Activated naive CD8-positive, alpha-beta T cell treated with anti-CD3 and anti-CD28 coated beads, Interleukin-2, amount 10 ng/mL, durations not matched to agents 7 days and 5 days (primary cell): ENCODE measurements around the gene DNASE1L2. TPM values are rescaled to one million over a fixed set of nuclear protein-coding genes. Genes with fewer than 3 reads are reported as not detected.

Experiments used
- ATAC-seq: fragments of 150-1000 bp; cut with Tn5 transposase; one replicate; pipeline ENCODE4 v1.10.0; 2021; ENCODE audit warnings: low read depth, moderate library complexity
- POLR2A ChIA-PET: fragments of 350-600 bp; sonication (Branson Sonifier 250); formaldehyde crosslinking; loops from one replicate; lab custom pipeline; 2021; ENCODE audit warnings: antibody characterized with exemption; lab: Charles Lee
- DNase-seq: peaks from one replicate; pipeline ENCODE4 v3.0.0; 2021
- H3K27ac Mint-ChIP-seq: one replicate; pipeline ENCODE4 v1.8.0; 2022; ENCODE audit warnings: mild to moderate bottlenecking, mixed read lengths
- H3K27me3 Mint-ChIP-seq: one replicate; pipeline ENCODE4 v1.8.0; 2022; ENCODE audit warnings: mild to moderate bottlenecking, moderate library complexity, mixed read lengths
- H3K36me3 Mint-ChIP-seq: one replicate; pipeline ENCODE4 v1.8.0; 2021; ENCODE audit warnings: mild to moderate bottlenecking, mixed read lengths
- H3K4me1 Mint-ChIP-seq: one replicate; pipeline ENCODE4 v1.8.0; 2021; ENCODE audit warnings: mixed read lengths
- H3K4me3 Mint-ChIP-seq: one replicate; pipeline ENCODE4 v1.8.0; 2022; ENCODE audit warnings: mild to moderate bottlenecking, moderate library complexity, mixed read lengths
- H3K9me3 Mint-ChIP-seq: one replicate; pipeline ENCODE4 v1.8.0; 2021; ENCODE audit warnings: mixed read lengths
- total RNA-seq, 2 experiments: library from RNA; stranded (reverse); gene quantifications; one replicate each; pipeline ENCODE4 v1.2.3, GENCODE V29; 2021

Gene DNASE1L2, protein sequence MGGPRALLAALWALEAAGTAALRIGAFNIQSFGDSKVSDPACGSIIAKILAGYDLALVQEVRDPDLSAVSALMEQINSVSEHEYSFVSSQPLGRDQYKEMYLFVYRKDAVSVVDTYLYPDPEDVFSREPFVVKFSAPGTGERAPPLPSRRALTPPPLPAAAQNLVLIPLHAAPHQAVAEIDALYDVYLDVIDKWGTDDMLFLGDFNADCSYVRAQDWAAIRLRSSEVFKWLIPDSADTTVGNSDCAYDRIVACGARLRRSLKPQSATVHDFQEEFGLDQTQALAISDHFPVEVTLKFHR
- total RNA-seq, result 1 to 10 TPM; 2.2 to 3.2 TPM

DNA sequence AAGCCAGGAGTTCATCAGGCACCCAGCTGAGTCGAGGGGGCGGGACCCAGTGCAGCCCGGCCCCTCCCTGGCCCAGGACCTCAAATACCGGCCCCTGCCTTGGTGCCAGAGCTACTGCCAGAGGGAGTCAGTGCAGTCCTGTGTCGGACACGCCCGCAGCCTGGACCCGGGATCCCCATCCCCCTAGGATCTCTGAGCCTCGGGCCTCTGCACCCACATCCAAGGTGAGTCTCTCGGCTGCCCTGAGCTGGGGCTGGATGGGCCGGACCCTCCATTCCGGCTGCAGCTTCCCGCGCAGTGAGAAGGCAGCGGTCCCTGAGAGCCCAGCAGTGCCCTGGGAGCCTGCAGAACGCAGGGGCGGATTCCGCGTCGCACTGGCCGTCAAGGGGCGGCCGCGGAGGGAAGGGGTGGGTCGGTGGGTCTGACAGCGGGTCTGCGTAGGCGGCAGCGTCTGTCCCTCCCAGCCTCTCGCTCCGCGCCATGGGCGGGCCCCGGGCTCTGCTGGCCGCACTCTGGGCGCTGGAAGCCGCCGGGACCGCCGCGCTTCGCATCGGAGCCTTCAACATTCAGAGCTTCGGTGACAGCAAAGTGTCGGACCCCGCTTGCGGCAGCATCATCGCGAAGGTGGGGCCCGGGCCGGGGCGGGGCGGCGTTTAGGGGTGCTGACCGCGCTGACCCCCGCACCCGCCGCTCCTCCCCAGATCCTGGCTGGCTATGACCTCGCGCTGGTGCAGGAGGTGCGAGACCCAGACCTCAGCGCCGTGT, at the start of gene DNASE1L2:
DNASE1L2 (plus strand) TSS at position 108 of the 765 bp plus-strand sequence; CDS start at position 481, 373 bp downstream.
- H3K4me3 Mint-ChIP-seq, result no peak within 1 kb of the TSS
- no peaks in the 10 kb centered on the region for H3K27me3 Mint-ChIP-seq
- H3K27ac Mint-ChIP-seq, result no peak within 1 kb of the TSS
- ATAC-seq, result no peak
- peaks cover 3% of the 10 kb centered on the region for H3K36me3 Mint-ChIP-seq
- no peak for DNase-seq
- H3K9me3 Mint-ChIP-seq, result no peaks in the 10 kb centered on the region
- POLR2A ChIA-PET, result interaction anchor here (0.8 to 0.9 kb wide), 3 partner anchors 13 to 81 kb away, joined by 3 read pairs; partner anchors contain the start of genes E4F1, ECI1 and TRAF7
- no peaks in the 10 kb centered on the region for H3K4me1 Mint-ChIP-seq

GRCh38 chr16:2186505-2186904, 49.7 kb upstream of the DNASE1L2 start:
- no peak for ATAC-seq

DNA sequence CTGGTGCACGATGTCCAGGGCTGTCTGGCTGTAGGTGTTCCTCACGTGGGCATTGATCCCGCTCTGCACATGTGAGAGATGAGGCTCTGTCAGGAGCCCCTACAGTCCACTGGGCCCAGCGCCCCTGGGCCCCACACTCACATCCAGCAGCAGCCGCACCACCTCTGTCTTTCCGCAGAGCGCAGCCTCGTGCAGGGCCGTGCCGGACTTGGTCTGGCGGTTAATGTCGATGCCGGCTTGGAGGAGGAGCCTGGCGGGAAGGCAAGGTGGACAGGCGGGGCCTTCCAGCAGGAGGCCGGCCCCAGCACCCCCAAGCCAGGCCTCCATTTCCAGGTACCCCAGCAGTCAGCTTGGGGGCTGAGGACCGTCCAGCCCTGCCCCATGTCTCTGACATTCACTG, 49.0 kb upstream of the DNASE1L2 start:
- DNase-seq (no peak), ATAC-seq (no peak)
- H3K4me1 Mint-ChIP-seq, result no peaks in the 10 kb centered on the region
- no peak overlapping the region for H3K4me3 Mint-ChIP-seq
- H3K9me3 Mint-ChIP-seq, result no peaks in the 10 kb centered on the region
- no peak overlapping the region for H3K27ac Mint-ChIP-seq
- H3K36me3 Mint-ChIP-seq, result no peaks in the 10 kb centered on the region
- peaks cover 3% of the 10 kb centered on the region for H3K27me3 Mint-ChIP-seq
- POLR2A ChIA-PET, result interaction anchor here (0.5 kb wide), 1 partner anchor 285 kb away, joined by 4 read pairs; no protein-coding TSS in a partner anchor

More at GRCh38 chr16:2186505-2186904, 49.7 kb upstream of the DNASE1L2 start:
- Mint-ChIP-seq H3K27me3 (peaks cover 3% of the 10 kb centered on the region), H3K9me3 (no peaks in the 10 kb centered on the region), H3K4me3 (no peak overlapping the region), H3K27ac (no peak overlapping the region), H3K4me1 (no peaks in the 10 kb centered on the region), H3K36me3 (no peaks in the 10 kb centered on the region)
- POLR2A ChIA-PET, result interaction anchor here (0.5 kb wide), 1 partner anchor 365 kb away, joined by 3 read pairs; no protein-coding TSS in a partner anchor
- no peak for DNase-seq

- DNase-seq, result no peak
- POLR2A ChIA-PET, result interaction anchor here (1.2 kb wide), 1 partner anchor 33 kb away, joined by 3 read pairs; the partner anchor contains the start of gene TRAF7
- H3K4me1 Mint-ChIP-seq, result no peaks in the 10 kb centered on the region
- H3K27ac Mint-ChIP-seq, result no peak overlapping the region
- no peaks in the 10 kb centered on the region for H3K9me3 Mint-ChIP-seq
- ATAC-seq, result no peak
- H3K36me3 Mint-ChIP-seq, result no peaks in the 10 kb centered on the region
- no peak overlapping the region for H3K4me3 Mint-ChIP-seq
- peaks cover 4% of the 10 kb centered on the region for H3K27me3 Mint-ChIP-seq
Measured at GRCh38 chr16:2188395-2188794, 47.8 kb upstream of the DNASE1L2 start.

DNA sequence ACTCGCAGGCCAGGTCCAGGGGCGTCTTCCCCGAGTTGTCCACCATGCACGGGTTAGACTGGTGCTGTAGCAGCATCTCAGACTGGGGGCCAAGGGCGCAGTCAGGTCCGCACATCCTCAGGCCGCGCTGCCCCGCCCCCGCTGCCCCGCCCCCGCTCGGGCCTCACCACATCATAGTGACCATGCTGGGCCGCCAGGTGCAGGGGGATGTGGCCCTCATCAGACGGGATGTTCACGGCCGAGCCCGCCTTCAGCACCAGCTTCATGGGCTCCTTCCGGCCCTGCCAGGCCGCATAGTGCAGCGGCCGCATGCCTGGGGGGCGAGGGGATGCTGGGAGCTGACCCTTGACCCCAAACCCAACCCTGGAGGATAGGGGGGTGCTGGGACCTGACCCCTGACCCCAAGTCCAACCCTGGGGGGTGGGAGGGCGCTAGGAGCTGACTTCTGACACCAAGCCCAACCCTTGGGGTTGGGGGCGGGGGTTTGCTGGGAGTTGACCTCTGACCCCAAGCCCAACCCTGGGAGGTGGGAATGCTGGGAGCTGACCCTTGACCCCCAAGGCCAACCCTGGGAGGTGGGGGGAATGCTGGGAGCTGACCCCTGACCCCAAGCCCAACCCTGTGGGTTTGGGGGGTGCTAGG, 46.9 kb upstream of the DNASE1L2 start:
- Mint-ChIP-seq H3K27ac (no peak overlapping the region), H3K9me3 (no peaks in the 10 kb centered on the region), H3K36me3 (no peaks in the 10 kb centered on the region), H3K4me1 (no peaks in the 10 kb centered on the region), H3K4me3 (no peak overlapping the region), H3K27me3 (peaks cover 8% of the 10 kb centered on the region)
- ATAC-seq (no peak), DNase-seq (no peak)
- POLR2A ChIA-PET, result no interaction called here

DNA sequence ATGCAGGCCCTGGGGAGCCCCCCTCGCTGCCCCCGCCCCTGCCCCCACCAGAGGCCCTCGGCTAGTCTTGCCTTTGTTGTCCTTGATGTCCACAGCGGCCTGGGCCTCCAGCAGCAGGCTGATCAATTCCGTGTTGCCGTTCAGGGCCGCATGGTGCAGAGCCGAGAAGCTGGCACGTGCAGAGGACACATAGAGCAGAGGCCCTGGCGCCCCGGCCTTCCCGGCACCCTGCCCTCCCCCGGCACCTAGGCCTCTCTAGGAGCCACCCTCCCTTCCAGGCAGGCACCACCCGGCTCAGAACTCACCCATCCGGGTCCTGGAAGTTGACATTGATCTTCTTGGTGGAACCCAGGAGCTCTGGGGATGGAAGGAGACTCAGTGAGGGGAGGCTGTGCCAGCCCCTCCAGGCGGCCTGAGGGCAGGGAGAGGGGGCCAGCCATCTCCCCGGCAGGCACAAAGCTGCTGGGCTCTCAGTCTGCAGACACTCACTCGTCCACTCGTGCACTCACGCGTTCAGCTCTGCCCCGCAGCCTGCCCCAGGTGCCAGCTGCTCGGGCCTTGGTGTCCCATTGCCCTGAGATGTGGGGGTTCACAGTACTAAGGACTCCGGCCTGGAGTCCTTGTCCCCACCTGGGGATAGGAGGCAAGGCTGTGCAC, 46.1 kb upstream of the DNASE1L2 start:
- Mint-ChIP-seq H3K4me1 (peaks cover 1% of the 10 kb centered on the region), H3K9me3 (no peaks in the 10 kb centered on the region), H3K36me3 (no peaks in the 10 kb centered on the region), H3K27me3 (peaks cover 15% of the 10 kb centered on the region), H3K27ac (no peak overlapping the region), H3K4me3 (no peak overlapping the region)
- DNase-seq (no peak), ATAC-seq (no peak)
- POLR2A ChIA-PET, result no interaction called here

DNA sequence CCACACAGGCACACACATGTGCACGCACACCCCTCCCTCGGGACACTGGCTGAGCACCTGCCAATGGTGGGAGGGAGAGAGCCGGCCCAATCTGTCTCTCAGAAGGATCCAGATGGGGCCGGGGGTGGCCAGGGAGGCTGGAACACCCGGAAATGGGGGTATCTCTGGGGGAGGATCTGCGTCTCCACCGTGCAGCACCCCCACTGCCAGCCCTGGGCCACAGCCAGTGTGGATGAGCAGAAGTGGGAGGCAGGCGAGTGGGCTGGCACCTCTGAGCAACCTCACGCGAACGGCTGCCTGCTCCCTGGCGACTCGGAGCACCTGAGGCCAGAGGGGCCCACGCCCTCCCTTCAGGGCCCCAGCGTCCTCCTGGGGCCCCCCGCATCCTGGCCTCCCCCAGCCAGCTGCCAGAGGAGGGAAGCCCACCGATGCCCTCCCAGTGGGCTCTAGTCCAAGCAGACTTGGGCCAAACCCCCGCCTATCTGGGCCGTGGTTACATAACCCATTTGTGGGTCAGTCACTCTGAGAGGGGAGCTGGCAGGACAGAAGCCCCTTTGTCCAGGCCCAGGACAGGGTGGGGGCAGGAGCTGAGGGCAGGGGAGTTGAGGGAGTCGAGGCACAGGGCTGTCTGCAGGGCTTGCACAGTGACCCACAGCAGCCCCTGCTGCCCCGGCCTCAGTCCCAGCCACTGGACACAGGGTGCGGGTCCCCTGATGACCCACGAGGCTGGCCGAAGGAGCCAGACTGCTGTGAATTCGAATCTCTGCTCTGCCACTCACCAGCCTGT, 45.4 kb upstream of the DNASE1L2 start:
- ATAC-seq (no peak), DNase-seq (no peak)
- Mint-ChIP-seq H3K27me3 (peaks cover 16% of the 10 kb centered on the region), H3K27ac (no peak overlapping the region), H3K4me3 (no peak overlapping the region), H3K36me3 (no peaks in the 10 kb centered on the region), H3K4me1 (peaks cover 1% of the 10 kb centered on the region), H3K9me3 (no peaks in the 10 kb centered on the region)
- POLR2A ChIA-PET, result no interaction called here

GRCh38 chr16:2191446-2191706, 44.9 kb upstream of the DNASE1L2 start:
- H3K27ac Mint-ChIP-seq, result no peak overlapping the region
- POLR2A ChIA-PET, result no interaction called here
- H3K9me3 Mint-ChIP-seq, result no peaks in the 10 kb centered on the region
- peaks cover 15% of the 10 kb centered on the region for H3K27me3 Mint-ChIP-seq
- no peak overlapping the region for H3K4me3 Mint-ChIP-seq
- H3K4me1 Mint-ChIP-seq, result peaks cover 1% of the 10 kb centered on the region
- DNase-seq, result no peak
- no peaks in the 10 kb centered on the region for H3K36me3 Mint-ChIP-seq
- ATAC-seq, result no peak

GRCh38 chr16:2194166-2194834, 41.9 kb upstream of the DNASE1L2 start:
- no peak overlapping the region for H3K4me3 Mint-ChIP-seq
- no peak for ATAC-seq
- peaks cover 1% of the 10 kb centered on the region for H3K4me1 Mint-ChIP-seq
- POLR2A ChIA-PET, result interaction anchor here (1.3 to 1.9 kb wide), 3 partner anchors 11 to 57 kb away, joined by 6 to 9 read pairs (median 8); partner anchors contain the start of genes ECI1, MLST8 and TRAF7
- H3K36me3 Mint-ChIP-seq, result no peaks in the 10 kb centered on the region
- no peak overlapping the region for H3K27ac Mint-ChIP-seq
- H3K27me3 Mint-ChIP-seq, result peaks cover 33% of the 10 kb centered on the region
- no peak for DNase-seq
- H3K9me3 Mint-ChIP-seq, result no peaks in the 10 kb centered on the region

GRCh38 chr16:2194852-2195321, 41.4 kb upstream of the DNASE1L2 start:
- H3K4me3 Mint-ChIP-seq, result no peak overlapping the region
- POLR2A ChIA-PET, result interaction anchor here (0.6 to 1.9 kb wide), 4 partner anchors 11 to 57 kb away, joined by 3 to 9 read pairs (median 7); partner anchors contain the start of genes ECI1, MLST8 and TRAF7
- H3K27ac Mint-ChIP-seq, result no peak overlapping the region
- no peaks in the 10 kb centered on the region for H3K9me3 Mint-ChIP-seq
- H3K4me1 Mint-ChIP-seq, result peaks cover 1% of the 10 kb centered on the region
- ATAC-seq (peak; percentile 56), DNase-seq (peak; percentile 49)
- peaks cover 35% of the 10 kb centered on the region for H3K27me3 Mint-ChIP-seq
- H3K36me3 Mint-ChIP-seq, result no peaks in the 10 kb centered on the region

- POLR2A ChIA-PET, result interaction anchor here (0.6 to 1.9 kb wide), 4 partner anchors 10 to 56 kb away, joined by 3 to 9 read pairs (median 7); partner anchors contain the start of genes ECI1, MLST8 and TRAF7
- no peak overlapping the region for H3K27ac Mint-ChIP-seq
- H3K9me3 Mint-ChIP-seq, result no peaks in the 10 kb centered on the region
- H3K4me1 Mint-ChIP-seq, result peaks cover 1% of the 10 kb centered on the region
- peaks cover 40% of the 10 kb centered on the region for H3K27me3 Mint-ChIP-seq
- peak overlapping the region; percentile 48 for H3K4me3 Mint-ChIP-seq
- ATAC-seq (no peak), DNase-seq (no peak)
- H3K36me3 Mint-ChIP-seq, result no peaks in the 10 kb centered on the region
Measured at GRCh38 chr16:2195322-2196161, 40.7 kb upstream of the DNASE1L2 start.
